Smooth muscle cell (in vitro differentiated cells): ENCODE measurements around the gene CADM1. TPM values are rescaled to one million over a fixed set of nuclear protein-coding genes. Genes with fewer than 3 reads are reported as not detected.

Source experiments
- DNase-seq: peaks from one replicate; lab custom pipeline; 2025; ENCODE audit not compliant: unreplicated experiment; lab: John Stamatoyannopoulos, UW
- H2AFZ ChIP-seq: fragments of 200-600 bp; sonication (generic); 2 replicates; pipeline ENCODE4 v1.6.0; 2016; ENCODE audit warnings: antibody characterized with exemption, low read depth, mild to moderate bottlenecking
- H3F3A ChIP-seq: fragments of 200-600 bp; sonication (generic); 2 replicates; pipeline ENCODE4 v1.6.0; 2017; ENCODE audit warnings: antibody characterized with exemption, low read depth
- H3K27ac ChIP-seq: fragments of 200-600 bp; sonication (generic); 2 replicates; pipeline ENCODE4 v1.5.1; 2016; ENCODE audit warnings: low read depth, mild to moderate bottlenecking
- H3K27me3 ChIP-seq: fragments of 200-600 bp; sonication (generic); 2 replicates; pipeline ENCODE4 v1.6.1; 2016; ENCODE audit warnings: low read depth, mild to moderate bottlenecking
- H3K36me3 ChIP-seq: fragments of 200-600 bp; sonication (generic); 2 replicates; pipeline ENCODE4 v1.5.1; 2016; ENCODE audit warnings: low read depth
- H3K4me1 ChIP-seq: fragments of 200-600 bp; sonication (generic); 2 replicates; pipeline ENCODE4 v1.5.1; 2016; ENCODE audit warnings: low read depth
- H3K4me2 ChIP-seq: fragments of 200-600 bp; sonication (generic); 2 replicates; pipeline ENCODE4 v1.6.0; 2016; ENCODE audit warnings: mild to moderate bottlenecking
- H3K4me3 ChIP-seq: fragments of 200-600 bp; sonication (generic); 2 replicates; pipeline ENCODE4 v1.5.1; 2016; ENCODE audit warnings: mild to moderate bottlenecking
- H3K79me2 ChIP-seq: fragments of 200-600 bp; sonication (generic); 2 replicates; pipeline ENCODE4 v1.6.0; 2016; ENCODE audit warnings: low read depth, mild to moderate bottlenecking
- H3K9ac ChIP-seq: fragments of 200-600 bp; sonication (generic); 2 replicates; pipeline ENCODE4 v1.6.0; 2016; ENCODE audit warnings: low read depth
- H3K9me3 ChIP-seq: fragments of 200-600 bp; sonication (generic); replicated peaks from 2 replicates; pipeline ENCODE4 v1.5.1; 2016; ENCODE audit warnings: low read depth
- H4K20me1 ChIP-seq: fragments of 200-600 bp; sonication (generic); 2 replicates; pipeline ENCODE4 v1.6.0; 2016; ENCODE audit warnings: low read depth
- WGBS: methylation state at CpG from one replicate; pipeline ENCODE4 v1.1.7; 2016; ENCODE audit warnings: low lambda C conversion rate; 5-methylcytosine and 5-hydroxymethylcytosine counted together
- polyA plus RNA-seq: library from polyadenylated mRNA; unstranded; fragments of >200 nt; fragmentation: Nextera tagmentation; extraction: Ambion mirVana; gene quantifications from 2 replicates; pipeline ENCODE4 v1.2.1, GENCODE V29; 2016
- total RNA-seq: library from RNA; depleted of rRNA; stranded (reverse); fragments of >200 nt; gene quantifications from 2 replicates; pipeline ENCODE4 v1.2.3, GENCODE V29; 2014
- TF ChIP-seq, protein P1 (sequence below): fragments of 200-600 bp; sonication (generic); IDR thresholded peaks from 2 replicates; pipeline ENCODE4 v1.5.1; 2017; ENCODE audit warnings: borderline replicate concordance, mild to moderate bottlenecking, antibody characterized with exemption; ENCODE audit not compliant: insufficient read depth, poor library complexity, severe bottlenecking

Gene CADM1
- total and polyA plus RNA-seq, 2 experiments from 2014 or later, result 158 to 167 TPM

DNA sequence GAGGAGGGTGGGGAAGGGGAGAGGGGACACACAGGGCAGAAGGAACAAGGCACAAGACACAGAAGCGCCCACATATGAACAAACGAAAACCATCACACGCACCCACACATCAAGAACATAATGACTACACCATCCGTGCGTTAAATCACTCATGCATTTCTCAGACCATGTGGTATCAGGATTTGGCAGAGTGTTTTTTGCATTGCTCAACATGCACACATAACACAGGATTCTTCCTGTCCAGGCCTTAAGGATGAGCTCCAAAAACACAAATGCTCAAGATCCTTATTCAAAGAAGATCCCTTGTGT is 309.5 kb downstream of the CADM1 start:
- no peaks in the 10 kb centered on the region for H3K79me2 ChIP-seq
- 79% methylated on average over 5 of the region's 5 CpGs for WGBS
- H4K20me1 ChIP-seq, result no peaks in the 10 kb centered on the region
- H3K27ac ChIP-seq, result no peak overlapping the region
- DNase-seq, result no peak
- H3K9ac ChIP-seq, result no peak overlapping the region
- no peaks in the 10 kb centered on the region for H3K36me3 ChIP-seq
- no peaks in the 10 kb centered on the region for H3K27me3 ChIP-seq
- H3K4me3 ChIP-seq, result no peak overlapping the region
- no peaks in the 10 kb centered on the region for H3K9me3 ChIP-seq
- no peak overlapping the region for H3K4me2 ChIP-seq
- no peaks in the 10 kb centered on the region for H3F3A ChIP-seq
- TF ChIP-seq, protein P1, sequence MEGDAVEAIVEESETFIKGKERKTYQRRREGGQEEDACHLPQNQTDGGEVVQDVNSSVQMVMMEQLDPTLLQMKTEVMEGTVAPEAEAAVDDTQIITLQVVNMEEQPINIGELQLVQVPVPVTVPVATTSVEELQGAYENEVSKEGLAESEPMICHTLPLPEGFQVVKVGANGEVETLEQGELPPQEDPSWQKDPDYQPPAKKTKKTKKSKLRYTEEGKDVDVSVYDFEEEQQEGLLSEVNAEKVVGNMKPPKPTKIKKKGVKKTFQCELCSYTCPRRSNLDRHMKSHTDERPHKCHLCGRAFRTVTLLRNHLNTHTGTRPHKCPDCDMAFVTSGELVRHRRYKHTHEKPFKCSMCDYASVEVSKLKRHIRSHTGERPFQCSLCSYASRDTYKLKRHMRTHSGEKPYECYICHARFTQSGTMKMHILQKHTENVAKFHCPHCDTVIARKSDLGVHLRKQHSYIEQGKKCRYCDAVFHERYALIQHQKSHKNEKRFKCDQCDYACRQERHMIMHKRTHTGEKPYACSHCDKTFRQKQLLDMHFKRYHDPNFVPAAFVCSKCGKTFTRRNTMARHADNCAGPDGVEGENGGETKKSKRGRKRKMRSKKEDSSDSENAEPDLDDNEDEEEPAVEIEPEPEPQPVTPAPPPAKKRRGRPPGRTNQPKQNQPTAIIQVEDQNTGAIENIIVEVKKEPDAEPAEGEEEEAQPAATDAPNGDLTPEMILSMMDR, result no peak
- H2AFZ ChIP-seq, result no peak overlapping the region
- peaks cover 16% of the 10 kb centered on the region for H3K4me1 ChIP-seq

DNA sequence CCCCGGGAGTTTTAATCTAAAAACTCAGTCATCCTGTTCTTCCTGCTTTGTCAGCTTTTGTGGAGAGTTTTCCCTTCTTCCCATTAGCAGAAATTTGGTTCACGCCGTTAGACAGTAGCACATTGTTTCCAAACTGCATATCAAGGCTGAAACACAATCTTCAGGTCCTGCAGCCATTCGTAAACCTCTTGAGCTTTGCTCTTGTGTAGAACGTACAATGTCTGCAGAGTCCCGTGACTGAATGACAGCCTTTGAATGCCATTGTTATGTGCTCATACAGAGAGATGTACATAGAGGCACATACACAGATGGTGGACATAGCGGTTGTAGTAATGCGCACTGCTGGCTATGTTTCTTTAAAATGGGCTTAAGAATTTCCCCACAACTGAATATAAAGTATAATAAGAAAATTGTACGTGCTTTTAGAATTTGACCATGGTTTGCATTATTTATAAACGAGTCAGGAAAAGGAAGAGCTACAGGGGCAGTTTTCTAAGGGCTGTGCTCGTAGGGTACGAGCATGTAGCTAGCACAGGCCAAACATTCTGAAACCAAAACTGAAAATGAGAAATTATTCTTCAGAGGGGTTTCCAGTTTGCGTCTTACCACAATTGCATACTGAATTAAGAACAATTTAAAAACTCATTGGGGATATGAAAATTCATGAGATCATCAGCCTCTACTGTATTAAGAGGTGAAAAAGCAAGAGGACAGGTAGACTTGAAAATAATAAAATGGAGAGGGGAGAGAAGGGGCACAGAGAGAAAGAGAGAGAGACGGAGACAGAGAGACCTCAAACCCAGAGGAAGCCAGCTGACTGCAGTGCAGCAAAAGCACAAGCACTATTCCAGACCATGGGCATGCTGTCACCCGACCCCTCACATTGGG is 310.1 kb downstream of the CADM1 start:
- no peak overlapping the region for H3K4me2 ChIP-seq

DNA sequence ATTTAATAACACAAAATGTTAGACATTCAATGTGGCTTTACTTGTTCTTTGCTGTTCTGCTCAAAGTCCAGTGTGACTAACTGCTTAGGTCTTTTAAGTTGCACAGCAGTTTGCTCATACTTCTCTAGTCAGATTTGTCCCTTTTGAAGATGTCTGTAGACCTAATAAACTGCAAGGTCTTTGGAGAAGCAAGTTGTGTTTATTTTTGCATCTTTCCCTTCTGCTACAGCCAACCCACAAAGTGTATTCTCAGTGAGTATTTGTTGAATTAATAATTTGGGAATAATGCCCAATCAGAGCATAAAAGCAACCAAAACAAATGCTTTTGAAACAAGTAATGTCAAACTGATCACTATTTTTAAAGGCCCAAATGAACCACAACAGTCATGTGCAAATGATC is 312.5 kb downstream of the CADM1 start:
- Histone ChIP-seq H3F3A (no peaks in the 10 kb centered on the region), H2AFZ (no peak overlapping the region), H3K9me3 (no peaks in the 10 kb centered on the region), H3K79me2 (no peaks in the 10 kb centered on the region), H3K4me2 (no peak overlapping the region), H4K20me1 (no peaks in the 10 kb centered on the region), H3K4me1 (peaks cover 16% of the 10 kb centered on the region), H3K27me3 (no peaks in the 10 kb centered on the region), H3K4me3 (no peak overlapping the region), H3K27ac (no peak overlapping the region), H3K36me3 (no peaks in the 10 kb centered on the region), H3K9ac (no peak overlapping the region)
- DNase-seq, result no peak
- TF ChIP-seq, protein P1, result no peak

More for the DNA sequence above, 310.1 kb downstream of the CADM1 start:
- Histone ChIP-seq H3K9me3 (no peaks in the 10 kb centered on the region), H3K27ac (no peak overlapping the region), H3K4me1 (peaks cover 16% of the 10 kb centered on the region), H3F3A (no peaks in the 10 kb centered on the region), H4K20me1 (no peaks in the 10 kb centered on the region), H2AFZ (no peak overlapping the region), H3K36me3 (no peaks in the 10 kb centered on the region), H3K4me3 (no peak overlapping the region), H3K79me2 (no peaks in the 10 kb centered on the region), H3K27me3 (no peaks in the 10 kb centered on the region), H3K9ac (no peak overlapping the region)
- WGBS, result 69% methylated on average over 15 of the region's 15 CpGs
- no peak for DNase-seq
- TF ChIP-seq, protein P1, result no peak

DNA sequence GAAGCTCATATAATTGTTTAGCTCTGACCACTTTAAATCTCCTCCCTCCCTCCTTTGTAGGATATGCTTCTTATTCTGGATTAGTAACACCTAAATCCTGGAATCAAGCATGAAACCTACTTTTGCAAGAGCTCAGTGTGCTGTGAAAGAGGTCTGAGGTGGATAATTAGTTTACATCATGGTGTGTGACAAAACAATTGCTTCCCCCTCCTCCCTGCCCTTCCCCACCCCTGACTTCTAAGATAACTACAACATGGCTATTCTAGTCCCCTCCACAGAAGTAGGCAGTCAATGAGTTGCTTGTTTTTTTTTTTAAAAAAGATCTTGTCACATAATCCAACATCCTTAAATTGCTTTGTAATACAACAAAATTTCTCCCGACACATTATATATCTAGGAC is 314.0 kb downstream of the CADM1 start:
- Histone ChIP-seq H3K27me3 (no peaks in the 10 kb centered on the region), H3K4me3 (no peak overlapping the region), H2AFZ (no peak overlapping the region), H3K27ac (no peak overlapping the region), H4K20me1 (no peaks in the 10 kb centered on the region), H3K9ac (no peak overlapping the region), H3F3A (no peaks in the 10 kb centered on the region), H3K36me3 (no peaks in the 10 kb centered on the region), H3K4me2 (no peak overlapping the region), H3K9me3 (no peaks in the 10 kb centered on the region), H3K79me2 (no peaks in the 10 kb centered on the region), H3K4me1 (peaks cover 26% of the 10 kb centered on the region)
- no peak for DNase-seq
- TF ChIP-seq, protein P1, result no peak
- 100% methylated on average over 1 of the region's 1 CpG for WGBS
